ENCODE data around the gene MAGI2.

The MAGI2 gene

DNA sequence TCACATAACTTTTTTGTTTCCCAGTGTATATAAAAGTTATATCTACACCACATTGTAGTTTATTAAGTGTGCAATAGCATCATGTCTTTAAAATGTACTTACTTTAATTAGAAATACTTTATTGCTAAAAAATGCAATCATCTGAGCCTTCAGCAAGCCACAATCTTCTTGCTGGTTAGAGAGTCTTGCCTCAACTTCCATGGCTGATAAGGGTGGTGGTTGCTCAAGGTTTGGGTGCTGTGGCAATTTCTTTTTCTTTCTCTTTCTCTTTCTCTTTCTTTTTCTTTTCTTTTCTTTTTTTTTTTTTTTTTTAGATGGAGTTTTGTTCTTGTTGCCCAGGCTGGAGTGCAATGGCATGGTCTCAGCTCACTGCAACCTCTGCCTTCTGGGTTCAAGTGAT lies 360.0 kb downstream of the MAGI2 start:
- Histone ChIP-seq H3F3A (ENCODE audit: control insufficient read depth, insufficient read depth) (no peaks in the 10 kb centered on the region), H3K4me1 (ENCODE audit: control insufficient read depth, low read length) (peaks cover 7% of the 10 kb centered on the region), H3K4me2 (ENCODE audit: low read length) (no peak overlapping the region), H3K9me2 (replicated peaks; ENCODE audit: control insufficient read depth, low read length) (no peaks in the 10 kb centered on the region), H3K4me3 (ENCODE audit: low read length) (no peak overlapping the region), H4K20me1 (ENCODE audit: control insufficient read depth, insufficient read depth, low read depth, low read length) (no peaks in the 10 kb centered on the region), H3K79me2 (ENCODE audit: control insufficient read depth, low read length) (no peaks in the 10 kb centered on the region), H3K36me3 (ENCODE audit: control insufficient read depth, low read length) (no peaks in the 10 kb centered on the region), H3K27ac (ENCODE audit: low read depth, low read length) (no peak overlapping the region), H3K9me3 (ENCODE audit: control insufficient read depth, insufficient read depth, low read length) (no peaks in the 10 kb centered on the region), H3K27me3 (ENCODE audit: control insufficient read depth, low read length) (no peaks in the 10 kb centered on the region)
- no peak for TF ChIP-seq EZH2phosphoT487 (IDR thresholded peaks at IDR 0.05; ENCODE audit: borderline replicate concordance, low read length)
- TF ChIP-seq, protein P1, sequence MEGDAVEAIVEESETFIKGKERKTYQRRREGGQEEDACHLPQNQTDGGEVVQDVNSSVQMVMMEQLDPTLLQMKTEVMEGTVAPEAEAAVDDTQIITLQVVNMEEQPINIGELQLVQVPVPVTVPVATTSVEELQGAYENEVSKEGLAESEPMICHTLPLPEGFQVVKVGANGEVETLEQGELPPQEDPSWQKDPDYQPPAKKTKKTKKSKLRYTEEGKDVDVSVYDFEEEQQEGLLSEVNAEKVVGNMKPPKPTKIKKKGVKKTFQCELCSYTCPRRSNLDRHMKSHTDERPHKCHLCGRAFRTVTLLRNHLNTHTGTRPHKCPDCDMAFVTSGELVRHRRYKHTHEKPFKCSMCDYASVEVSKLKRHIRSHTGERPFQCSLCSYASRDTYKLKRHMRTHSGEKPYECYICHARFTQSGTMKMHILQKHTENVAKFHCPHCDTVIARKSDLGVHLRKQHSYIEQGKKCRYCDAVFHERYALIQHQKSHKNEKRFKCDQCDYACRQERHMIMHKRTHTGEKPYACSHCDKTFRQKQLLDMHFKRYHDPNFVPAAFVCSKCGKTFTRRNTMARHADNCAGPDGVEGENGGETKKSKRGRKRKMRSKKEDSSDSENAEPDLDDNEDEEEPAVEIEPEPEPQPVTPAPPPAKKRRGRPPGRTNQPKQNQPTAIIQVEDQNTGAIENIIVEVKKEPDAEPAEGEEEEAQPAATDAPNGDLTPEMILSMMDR (IDR thresholded peaks at IDR 0.05; ENCODE audit: low read depth, low read length, poor library complexity, severe bottlenecking) = no peak

DNA sequence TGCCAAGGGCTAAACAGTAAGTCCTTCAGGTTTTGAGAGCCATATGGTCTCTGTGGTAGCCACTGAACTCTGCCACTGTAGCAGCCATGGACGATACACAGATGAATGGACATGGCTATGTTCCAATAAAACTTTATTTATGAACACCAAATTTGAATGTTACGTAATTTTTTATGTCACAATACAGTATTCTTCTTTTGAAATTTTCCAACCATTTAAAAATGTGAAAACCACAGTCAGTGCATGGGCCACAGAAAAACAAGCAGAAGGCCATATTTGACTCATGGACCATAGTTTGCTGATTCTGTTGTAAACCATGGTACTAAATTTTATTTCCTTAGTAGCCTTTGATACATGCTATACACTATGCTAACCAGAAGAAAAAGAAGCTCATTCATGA lies 361.8 kb downstream of the MAGI2 start:
- H3K4me2 ChIP-seq (ENCODE audit: low read length) = no peak overlapping the region
- TF ChIP-seq, protein P1 (IDR thresholded peaks at IDR 0.05; ENCODE audit: low read depth, low read length, poor library complexity, severe bottlenecking) = no peak
- no peak for TF ChIP-seq EZH2phosphoT487 (IDR thresholded peaks at IDR 0.05; ENCODE audit: borderline replicate concordance, low read length)
- no peaks in the 10 kb centered on the region for H3K27me3 ChIP-seq (ENCODE audit: control insufficient read depth, low read length)
- H3K4me1 ChIP-seq (ENCODE audit: control insufficient read depth, low read length) = peaks cover 7% of the 10 kb centered on the region
- H4K20me1 ChIP-seq (ENCODE audit: control insufficient read depth, insufficient read depth, low read depth, low read length) = no peaks in the 10 kb centered on the region
- no peak overlapping the region for H3K27ac ChIP-seq (ENCODE audit: low read depth, low read length)
- no peaks in the 10 kb centered on the region for H3F3A ChIP-seq (ENCODE audit: control insufficient read depth, insufficient read depth)
- H3K79me2 ChIP-seq (ENCODE audit: control insufficient read depth, low read length) = no peaks in the 10 kb centered on the region
- no peaks in the 10 kb centered on the region for H3K36me3 ChIP-seq (ENCODE audit: control insufficient read depth, low read length)
- H3K9me2 ChIP-seq (replicated peaks; ENCODE audit: control insufficient read depth, low read length) = no peaks in the 10 kb centered on the region
- H3K4me3 ChIP-seq (ENCODE audit: low read length) = no peak overlapping the region
- no peaks in the 10 kb centered on the region for H3K9me3 ChIP-seq (ENCODE audit: control insufficient read depth, insufficient read depth, low read length)

DNA sequence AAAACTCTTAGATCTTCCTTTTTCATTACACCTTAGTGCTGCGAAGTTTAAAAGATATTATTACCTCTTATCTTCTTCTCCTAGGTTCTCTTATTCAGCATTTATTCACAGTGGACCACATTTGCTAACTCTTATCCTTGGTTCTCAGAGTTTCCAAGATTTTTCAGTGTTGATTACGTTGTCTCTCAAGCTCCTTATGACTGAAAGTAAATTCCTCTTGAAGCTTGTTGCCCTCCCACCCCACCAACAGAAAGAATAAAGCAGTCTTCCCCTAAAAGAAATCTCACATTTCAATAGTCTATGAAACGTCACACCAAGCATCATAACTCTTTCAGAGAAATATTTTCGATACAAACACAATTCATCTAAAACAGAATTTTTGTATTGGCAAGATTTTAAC lies 362.5 kb downstream of the MAGI2 start:
- Histone ChIP-seq H3K27me3 (ENCODE audit: control insufficient read depth, low read length) (no peaks in the 10 kb centered on the region), H3F3A (ENCODE audit: control insufficient read depth, insufficient read depth) (no peaks in the 10 kb centered on the region), H3K9me3 (ENCODE audit: control insufficient read depth, insufficient read depth, low read length) (no peaks in the 10 kb centered on the region), H3K4me2 (ENCODE audit: low read length) (no peak overlapping the region), H3K9me2 (replicated peaks; ENCODE audit: control insufficient read depth, low read length) (no peaks in the 10 kb centered on the region), H4K20me1 (ENCODE audit: control insufficient read depth, insufficient read depth, low read depth, low read length) (no peaks in the 10 kb centered on the region), H3K79me2 (ENCODE audit: control insufficient read depth, low read length) (no peaks in the 10 kb centered on the region), H3K4me3 (ENCODE audit: low read length) (no peak overlapping the region), H3K27ac (ENCODE audit: low read depth, low read length) (no peak overlapping the region), H3K4me1 (ENCODE audit: control insufficient read depth, low read length) (peaks cover 7% of the 10 kb centered on the region), H3K36me3 (ENCODE audit: control insufficient read depth, low read length) (no peaks in the 10 kb centered on the region)
- TF ChIP-seq, protein P1 (IDR thresholded peaks at IDR 0.05; ENCODE audit: low read depth, low read length, poor library complexity, severe bottlenecking) = no peak
- TF ChIP-seq EZH2phosphoT487 (IDR thresholded peaks at IDR 0.05; ENCODE audit: borderline replicate concordance, low read length) = no peak

DNA sequence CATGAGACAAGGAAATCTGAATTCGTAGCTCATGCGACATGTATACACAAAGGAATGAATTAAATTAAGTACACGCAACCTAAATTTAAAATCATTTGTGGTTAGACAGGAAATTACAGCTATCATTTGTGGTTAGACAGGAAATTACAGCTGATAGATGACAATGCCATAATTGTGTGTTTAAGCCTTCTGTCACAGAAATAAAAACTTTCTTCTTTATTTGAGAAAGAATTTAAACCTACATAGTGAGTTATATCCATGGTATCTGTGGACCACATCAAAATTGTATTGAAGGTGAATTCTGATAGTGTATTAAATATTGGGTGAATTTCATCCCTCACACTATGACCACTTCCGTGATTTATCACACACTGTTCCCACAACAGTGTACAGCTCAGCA lies 362.9 kb downstream of the MAGI2 start:
- Histone ChIP-seq H3K4me2 (ENCODE audit: low read length) (no peak overlapping the region), H3F3A (ENCODE audit: control insufficient read depth, insufficient read depth) (no peaks in the 10 kb centered on the region), H3K27me3 (ENCODE audit: control insufficient read depth, low read length) (no peaks in the 10 kb centered on the region), H3K36me3 (ENCODE audit: control insufficient read depth, low read length) (no peaks in the 10 kb centered on the region), H3K79me2 (ENCODE audit: control insufficient read depth, low read length) (no peaks in the 10 kb centered on the region), H3K9me2 (replicated peaks; ENCODE audit: control insufficient read depth, low read length) (no peaks in the 10 kb centered on the region), H3K27ac (ENCODE audit: low read depth, low read length) (no peak overlapping the region), H3K4me3 (ENCODE audit: low read length) (no peak overlapping the region), H4K20me1 (ENCODE audit: control insufficient read depth, insufficient read depth, low read depth, low read length) (no peaks in the 10 kb centered on the region), H3K9me3 (ENCODE audit: control insufficient read depth, insufficient read depth, low read length) (no peaks in the 10 kb centered on the region), H3K4me1 (ENCODE audit: control insufficient read depth, low read length) (peaks cover 7% of the 10 kb centered on the region)
- no peak for TF ChIP-seq EZH2phosphoT487 (IDR thresholded peaks at IDR 0.05; ENCODE audit: borderline replicate concordance, low read length)
- TF ChIP-seq, protein P1 (IDR thresholded peaks at IDR 0.05; ENCODE audit: low read depth, low read length, poor library complexity, severe bottlenecking) = no peak
